ENCODE measurements around the gene SWI5. TPM values are rescaled to one million over a fixed set of nuclear protein-coding genes. Genes with fewer than 3 reads are reported as not detected.

SWI5 gene
- total and polyA plus RNA-seq, 9 of the 15 experiments (the other 6 are each of a cell fraction or from before 2014, with no cell fraction given) = 62.8 to 133 (median 95.9) TPM

DNA sequence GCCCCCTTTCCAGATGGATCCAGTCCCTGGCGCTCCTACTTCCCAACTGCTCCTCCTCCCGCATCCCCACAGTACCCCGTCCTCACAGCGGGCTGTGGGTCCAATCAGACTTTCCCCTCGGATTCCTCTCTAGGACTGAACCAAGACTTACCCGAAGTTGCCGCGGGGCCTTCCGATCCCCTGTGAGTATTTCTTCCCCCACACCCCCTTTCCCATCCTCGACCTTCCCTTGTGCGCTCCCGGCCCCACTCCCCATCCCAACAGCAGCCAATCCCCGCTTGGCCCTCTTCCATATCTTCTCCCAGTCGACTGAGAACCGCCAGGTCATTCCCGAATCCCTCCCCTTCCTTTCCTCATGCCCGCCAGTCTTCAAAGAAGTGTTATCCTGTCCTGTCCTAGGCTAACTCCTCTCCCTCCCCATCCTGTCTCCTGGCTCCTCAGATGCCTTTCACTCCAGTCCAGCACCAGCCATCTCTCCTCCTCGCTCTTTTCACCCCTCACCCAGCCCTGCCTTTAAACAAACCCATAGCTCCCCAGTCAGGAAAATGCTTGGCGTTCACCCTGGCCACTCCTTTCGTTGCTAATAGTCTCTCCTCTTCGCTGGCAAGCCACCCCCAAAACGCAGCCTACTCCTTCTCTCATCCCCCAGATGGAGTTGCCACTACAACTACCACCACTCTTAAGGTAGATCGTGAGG, 646 bp downstream of the SWI5 start (continued):
- TF ChIP-seq, protein P1, sequence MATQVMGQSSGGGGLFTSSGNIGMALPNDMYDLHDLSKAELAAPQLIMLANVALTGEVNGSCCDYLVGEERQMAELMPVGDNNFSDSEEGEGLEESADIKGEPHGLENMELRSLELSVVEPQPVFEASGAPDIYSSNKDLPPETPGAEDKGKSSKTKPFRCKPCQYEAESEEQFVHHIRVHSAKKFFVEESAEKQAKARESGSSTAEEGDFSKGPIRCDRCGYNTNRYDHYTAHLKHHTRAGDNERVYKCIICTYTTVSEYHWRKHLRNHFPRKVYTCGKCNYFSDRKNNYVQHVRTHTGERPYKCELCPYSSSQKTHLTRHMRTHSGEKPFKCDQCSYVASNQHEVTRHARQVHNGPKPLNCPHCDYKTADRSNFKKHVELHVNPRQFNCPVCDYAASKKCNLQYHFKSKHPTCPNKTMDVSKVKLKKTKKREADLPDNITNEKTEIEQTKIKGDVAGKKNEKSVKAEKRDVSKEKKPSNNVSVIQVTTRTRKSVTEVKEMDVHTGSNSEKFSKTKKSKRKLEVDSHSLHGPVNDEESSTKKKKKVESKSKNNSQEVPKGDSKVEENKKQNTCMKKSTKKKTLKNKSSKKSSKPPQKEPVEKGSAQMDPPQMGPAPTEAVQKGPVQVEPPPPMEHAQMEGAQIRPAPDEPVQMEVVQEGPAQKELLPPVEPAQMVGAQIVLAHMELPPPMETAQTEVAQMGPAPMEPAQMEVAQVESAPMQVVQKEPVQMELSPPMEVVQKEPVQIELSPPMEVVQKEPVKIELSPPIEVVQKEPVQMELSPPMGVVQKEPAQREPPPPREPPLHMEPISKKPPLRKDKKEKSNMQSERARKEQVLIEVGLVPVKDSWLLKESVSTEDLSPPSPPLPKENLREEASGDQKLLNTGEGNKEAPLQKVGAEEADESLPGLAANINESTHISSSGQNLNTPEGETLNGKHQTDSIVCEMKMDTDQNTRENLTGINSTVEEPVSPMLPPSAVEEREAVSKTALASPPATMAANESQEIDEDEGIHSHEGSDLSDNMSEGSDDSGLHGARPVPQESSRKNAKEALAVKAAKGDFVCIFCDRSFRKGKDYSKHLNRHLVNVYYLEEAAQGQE (IDR thresholded peaks at IDR 0.05; ENCODE audit: borderline replicate concordance) = no peak
- TF ChIP-seq, protein P1 (CRISPR knock-in tag; IDR thresholded peaks at IDR 0.05; ENCODE audit: low read depth) = no peak; the same call in 1 of the 2 replicates
- TF ChIP-seq ARID2 (IDR thresholded peaks at IDR 0.05) = no peak
- TF ChIP-seq NCOA1 (IDR thresholded peaks at IDR 0.05; ENCODE audit: low read depth) = no peak
- TF ChIP-seq GABPB1 (CRISPR knock-in tag; IDR thresholded peaks at IDR 0.05) = no peak
- no peak for TF ChIP-seq HNRNPH1 (optimal IDR thresholded peaks at IDR 0.05; ENCODE audit: low read depth, low read length)
- no peak for TF ChIP-seq POLR2A (conservative IDR thresholded peaks at IDR 0.05)
- TF ChIP-seq STAG1 (CRISPR knock-in tag; IDR thresholded peaks at IDR 0.05; ENCODE audit: borderline replicate concordance) = no peak
- TF ChIP-seq, protein P2, sequence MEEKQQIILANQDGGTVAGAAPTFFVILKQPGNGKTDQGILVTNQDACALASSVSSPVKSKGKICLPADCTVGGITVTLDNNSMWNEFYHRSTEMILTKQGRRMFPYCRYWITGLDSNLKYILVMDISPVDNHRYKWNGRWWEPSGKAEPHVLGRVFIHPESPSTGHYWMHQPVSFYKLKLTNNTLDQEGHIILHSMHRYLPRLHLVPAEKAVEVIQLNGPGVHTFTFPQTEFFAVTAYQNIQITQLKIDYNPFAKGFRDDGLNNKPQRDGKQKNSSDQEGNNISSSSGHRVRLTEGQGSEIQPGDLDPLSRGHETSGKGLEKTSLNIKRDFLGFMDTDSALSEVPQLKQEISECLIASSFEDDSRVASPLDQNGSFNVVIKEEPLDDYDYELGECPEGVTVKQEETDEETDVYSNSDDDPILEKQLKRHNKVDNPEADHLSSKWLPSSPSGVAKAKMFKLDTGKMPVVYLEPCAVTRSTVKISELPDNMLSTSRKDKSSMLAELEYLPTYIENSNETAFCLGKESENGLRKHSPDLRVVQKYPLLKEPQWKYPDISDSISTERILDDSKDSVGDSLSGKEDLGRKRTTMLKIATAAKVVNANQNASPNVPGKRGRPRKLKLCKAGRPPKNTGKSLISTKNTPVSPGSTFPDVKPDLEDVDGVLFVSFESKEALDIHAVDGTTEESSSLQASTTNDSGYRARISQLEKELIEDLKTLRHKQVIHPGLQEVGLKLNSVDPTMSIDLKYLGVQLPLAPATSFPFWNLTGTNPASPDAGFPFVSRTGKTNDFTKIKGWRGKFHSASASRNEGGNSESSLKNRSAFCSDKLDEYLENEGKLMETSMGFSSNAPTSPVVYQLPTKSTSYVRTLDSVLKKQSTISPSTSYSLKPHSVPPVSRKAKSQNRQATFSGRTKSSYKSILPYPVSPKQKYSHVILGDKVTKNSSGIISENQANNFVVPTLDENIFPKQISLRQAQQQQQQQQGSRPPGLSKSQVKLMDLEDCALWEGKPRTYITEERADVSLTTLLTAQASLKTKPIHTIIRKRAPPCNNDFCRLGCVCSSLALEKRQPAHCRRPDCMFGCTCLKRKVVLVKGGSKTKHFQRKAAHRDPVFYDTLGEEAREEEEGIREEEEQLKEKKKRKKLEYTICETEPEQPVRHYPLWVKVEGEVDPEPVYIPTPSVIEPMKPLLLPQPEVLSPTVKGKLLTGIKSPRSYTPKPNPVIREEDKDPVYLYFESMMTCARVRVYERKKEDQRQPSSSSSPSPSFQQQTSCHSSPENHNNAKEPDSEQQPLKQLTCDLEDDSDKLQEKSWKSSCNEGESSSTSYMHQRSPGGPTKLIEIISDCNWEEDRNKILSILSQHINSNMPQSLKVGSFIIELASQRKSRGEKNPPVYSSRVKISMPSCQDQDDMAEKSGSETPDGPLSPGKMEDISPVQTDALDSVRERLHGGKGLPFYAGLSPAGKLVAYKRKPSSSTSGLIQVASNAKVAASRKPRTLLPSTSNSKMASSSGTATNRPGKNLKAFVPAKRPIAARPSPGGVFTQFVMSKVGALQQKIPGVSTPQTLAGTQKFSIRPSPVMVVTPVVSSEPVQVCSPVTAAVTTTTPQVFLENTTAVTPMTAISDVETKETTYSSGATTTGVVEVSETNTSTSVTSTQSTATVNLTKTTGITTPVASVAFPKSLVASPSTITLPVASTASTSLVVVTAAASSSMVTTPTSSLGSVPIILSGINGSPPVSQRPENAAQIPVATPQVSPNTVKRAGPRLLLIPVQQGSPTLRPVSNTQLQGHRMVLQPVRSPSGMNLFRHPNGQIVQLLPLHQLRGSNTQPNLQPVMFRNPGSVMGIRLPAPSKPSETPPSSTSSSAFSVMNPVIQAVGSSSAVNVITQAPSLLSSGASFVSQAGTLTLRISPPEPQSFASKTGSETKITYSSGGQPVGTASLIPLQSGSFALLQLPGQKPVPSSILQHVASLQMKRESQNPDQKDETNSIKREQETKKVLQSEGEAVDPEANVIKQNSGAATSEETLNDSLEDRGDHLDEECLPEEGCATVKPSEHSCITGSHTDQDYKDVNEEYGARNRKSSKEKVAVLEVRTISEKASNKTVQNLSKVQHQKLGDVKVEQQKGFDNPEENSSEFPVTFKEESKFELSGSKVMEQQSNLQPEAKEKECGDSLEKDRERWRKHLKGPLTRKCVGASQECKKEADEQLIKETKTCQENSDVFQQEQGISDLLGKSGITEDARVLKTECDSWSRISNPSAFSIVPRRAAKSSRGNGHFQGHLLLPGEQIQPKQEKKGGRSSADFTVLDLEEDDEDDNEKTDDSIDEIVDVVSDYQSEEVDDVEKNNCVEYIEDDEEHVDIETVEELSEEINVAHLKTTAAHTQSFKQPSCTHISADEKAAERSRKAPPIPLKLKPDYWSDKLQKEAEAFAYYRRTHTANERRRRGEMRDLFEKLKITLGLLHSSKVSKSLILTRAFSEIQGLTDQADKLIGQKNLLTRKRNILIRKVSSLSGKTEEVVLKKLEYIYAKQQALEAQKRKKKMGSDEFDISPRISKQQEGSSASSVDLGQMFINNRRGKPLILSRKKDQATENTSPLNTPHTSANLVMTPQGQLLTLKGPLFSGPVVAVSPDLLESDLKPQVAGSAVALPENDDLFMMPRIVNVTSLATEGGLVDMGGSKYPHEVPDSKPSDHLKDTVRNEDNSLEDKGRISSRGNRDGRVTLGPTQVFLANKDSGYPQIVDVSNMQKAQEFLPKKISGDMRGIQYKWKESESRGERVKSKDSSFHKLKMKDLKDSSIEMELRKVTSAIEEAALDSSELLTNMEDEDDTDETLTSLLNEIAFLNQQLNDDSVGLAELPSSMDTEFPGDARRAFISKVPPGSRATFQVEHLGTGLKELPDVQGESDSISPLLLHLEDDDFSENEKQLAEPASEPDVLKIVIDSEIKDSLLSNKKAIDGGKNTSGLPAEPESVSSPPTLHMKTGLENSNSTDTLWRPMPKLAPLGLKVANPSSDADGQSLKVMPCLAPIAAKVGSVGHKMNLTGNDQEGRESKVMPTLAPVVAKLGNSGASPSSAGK (IDR thresholded peaks at IDR 0.05) = no peak
